Prostate gland (tissue), 2 donors: ENCODE results near the gene NEMP2. TPM values are rescaled to one million over a fixed set of nuclear protein-coding genes. Genes with fewer than 3 reads are reported as not detected.
"Not testable (repeated sequence)": the region's sequence is repeated elsewhere in the genome, so short reads cannot be mapped to it uniquely, and the experiment has no call there.

ENCODE experiments used
- DNase-seq: peaks from one replicate; pipeline ENCODE4 v3.0.0-alpha.2; 2019; ENCODE audit warnings: low spot score
- H3K27ac ChIP-seq, 2 donors: fragments of 200-600 bp; sonication (generic); 2 replicates each; pipeline ENCODE4 v1.5.1; 2017 to 2019
- H3K27me3 ChIP-seq: fragments of 200-600 bp; sonication (generic); replicated peaks from 2 replicates; pipeline ENCODE4 v1.5.1; 2019; ENCODE audit not compliant: insufficient read depth
- H3K36me3 ChIP-seq, 2 donors: fragments of 200-600 bp; sonication (generic); 1 replicate in 1 of 2; 2 replicates in 1 of 2; pipeline versions ENCODE4 v1.5.1 to v1.8.1; 2017 to 2019
- H3K4me1 ChIP-seq: fragments of 200-600 bp; sonication (generic); replicated peaks from 2 replicates; pipeline ENCODE4 v1.5.1; 2019
- H3K4me3 ChIP-seq, 2 donors: fragments of 200-600 bp; sonication (generic); 2 replicates each; pipeline ENCODE4 v1.5.1; 2017 to 2019
- H3K9me3 ChIP-seq: fragments of 200-600 bp; sonication (generic); 2 replicates; pipeline ENCODE4 v1.5.1; 2017
- POLR2A ChIP-seq: fragments of 450-650 bp; IDR thresholded peaks from one replicate; pipeline ENCODE4 v1.6.1; 2016; ENCODE audit warnings: antibody characterized with exemption, mild to moderate bottlenecking
- POLR2AphosphoS5 ChIP-seq: sonication (generic); formaldehyde crosslinking; IDR thresholded peaks from one replicate; pipeline ENCODE4 v1.6.1; 2017; ENCODE audit warnings: antibody characterized with exemption
- whole genome bisulfite sequencing: methylation state at CpG from one replicate; pipeline ENCODE4 v1.1.5; 2018; 5-methylcytosine and 5-hydroxymethylcytosine counted together
- intact Hi-C: fragments of 100-400 bp; cut with DNase I; formaldehyde crosslinking; loops from one replicate; pipeline ENCODE4 v1.14.2; 2022
- total RNA-seq, 2 donors: library from RNA; depleted of rRNA; stranded (reverse); fragments of >200 nt; gene quantifications; one replicate each; pipeline ENCODE4 v1.1.0, GENCODE V29; 2016
- TF ChIP-seq, protein P1 (sequence below), 4 experiments: fragments of 200-600 bp in 2 of 4; fragments of 450-650 bp in 2 of 4; sonication (generic) in 2 of 4; IDR thresholded peaks; 1 replicate in 3 of 4; 2 replicates in 1 of 4; pipeline ENCODE4 v1.5.1; 2016 to 2019; ENCODE audit warnings: antibody characterized with exemption in 4 of 4, mild to moderate bottlenecking in 2 of 4, moderate library complexity in 2 of 4

The NEMP2 gene
- total RNA-seq, 2 donors from 2014 or later, result 4.6 to 14.0 TPM

DNA sequence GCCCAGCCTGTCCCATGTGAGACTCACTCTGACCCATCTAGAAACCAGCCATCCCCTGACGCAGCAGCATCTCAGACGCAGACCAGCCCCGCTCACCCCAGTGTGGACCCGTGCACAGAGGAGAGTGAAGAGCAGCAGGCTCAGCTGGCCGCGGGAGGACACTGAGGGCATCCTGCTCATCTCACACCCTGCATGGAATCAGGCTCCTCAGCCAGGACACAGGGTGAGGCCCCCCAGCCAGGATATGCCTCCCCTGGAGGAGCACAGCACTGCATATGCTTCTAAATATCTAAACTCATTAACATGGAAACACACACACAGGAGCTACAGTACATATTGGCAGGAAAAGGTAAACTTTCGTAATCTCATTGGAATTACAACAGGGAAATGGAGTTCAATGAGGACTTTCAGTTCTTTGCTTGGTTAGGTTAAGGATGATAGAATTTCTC lies 34.4 kb downstream of the NEMP2 start:
- Histone ChIP-seq H3K4me3 (no peak overlapping the region), H3K36me3 (no peaks in the 10 kb centered on the region), H3K27ac (peak overlapping the region in 1 of 2 donors; percentile 8), H3K4me1 (no peaks in the 10 kb centered on the region), H3K9me3 (no peaks in the 10 kb centered on the region), H3K27me3 (no peaks in the 10 kb centered on the region)
- intact Hi-C loops, result loop anchor here (10.0 kb wide), 1 partner anchor 95 kb away; the partner anchor contains the start of gene MFSD6
- no peak for DNase-seq
- TF ChIP-seq, protein P1, sequence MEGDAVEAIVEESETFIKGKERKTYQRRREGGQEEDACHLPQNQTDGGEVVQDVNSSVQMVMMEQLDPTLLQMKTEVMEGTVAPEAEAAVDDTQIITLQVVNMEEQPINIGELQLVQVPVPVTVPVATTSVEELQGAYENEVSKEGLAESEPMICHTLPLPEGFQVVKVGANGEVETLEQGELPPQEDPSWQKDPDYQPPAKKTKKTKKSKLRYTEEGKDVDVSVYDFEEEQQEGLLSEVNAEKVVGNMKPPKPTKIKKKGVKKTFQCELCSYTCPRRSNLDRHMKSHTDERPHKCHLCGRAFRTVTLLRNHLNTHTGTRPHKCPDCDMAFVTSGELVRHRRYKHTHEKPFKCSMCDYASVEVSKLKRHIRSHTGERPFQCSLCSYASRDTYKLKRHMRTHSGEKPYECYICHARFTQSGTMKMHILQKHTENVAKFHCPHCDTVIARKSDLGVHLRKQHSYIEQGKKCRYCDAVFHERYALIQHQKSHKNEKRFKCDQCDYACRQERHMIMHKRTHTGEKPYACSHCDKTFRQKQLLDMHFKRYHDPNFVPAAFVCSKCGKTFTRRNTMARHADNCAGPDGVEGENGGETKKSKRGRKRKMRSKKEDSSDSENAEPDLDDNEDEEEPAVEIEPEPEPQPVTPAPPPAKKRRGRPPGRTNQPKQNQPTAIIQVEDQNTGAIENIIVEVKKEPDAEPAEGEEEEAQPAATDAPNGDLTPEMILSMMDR (IDR thresholded peaks at IDR 0.05), result no peak
- TF ChIP-seq POLR2AphosphoS5 (no peak), POLR2A (no peak)
- 73% methylated on average over 7 of the region's 7 CpGs for WGBS

DNA sequence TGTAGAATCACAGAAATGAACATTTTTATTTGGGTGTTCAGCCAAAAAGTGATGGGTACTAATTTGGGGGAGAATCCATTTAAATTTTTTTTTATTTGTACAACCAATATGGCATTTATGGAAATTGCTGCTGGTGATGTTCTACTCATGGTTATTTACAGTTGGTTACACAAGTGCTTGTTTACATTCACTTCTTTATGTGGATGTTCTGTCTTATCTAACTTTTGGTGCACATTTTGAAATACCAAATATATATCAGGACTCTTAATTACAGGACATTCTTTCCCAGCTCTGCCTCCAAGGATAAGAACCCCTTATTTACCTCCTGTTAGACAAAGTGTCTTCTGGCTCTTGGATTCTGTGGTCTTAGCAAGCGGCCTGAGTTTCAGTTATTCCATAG lies 35.2 kb downstream of the NEMP2 start:
- no peak overlapping the region for H3K27ac ChIP-seq
- H3K9me3 ChIP-seq, result no peaks in the 10 kb centered on the region
- H3K36me3 ChIP-seq, result no peaks in the 10 kb centered on the region
- no peak overlapping the region for H3K4me3 ChIP-seq
- H3K4me1 ChIP-seq, result no peaks in the 10 kb centered on the region
- no peaks in the 10 kb centered on the region for H3K27me3 ChIP-seq
- no peak for DNase-seq
- intact Hi-C loops, result no loop called here
- no peak for TF ChIP-seq POLR2AphosphoS5
- TF ChIP-seq POLR2A, result no peak
- TF ChIP-seq, protein P1 (IDR thresholded peaks at IDR 0.05), result no peak
- WGBS, result 85% methylated on average over 1 of the region's 1 CpG

DNA sequence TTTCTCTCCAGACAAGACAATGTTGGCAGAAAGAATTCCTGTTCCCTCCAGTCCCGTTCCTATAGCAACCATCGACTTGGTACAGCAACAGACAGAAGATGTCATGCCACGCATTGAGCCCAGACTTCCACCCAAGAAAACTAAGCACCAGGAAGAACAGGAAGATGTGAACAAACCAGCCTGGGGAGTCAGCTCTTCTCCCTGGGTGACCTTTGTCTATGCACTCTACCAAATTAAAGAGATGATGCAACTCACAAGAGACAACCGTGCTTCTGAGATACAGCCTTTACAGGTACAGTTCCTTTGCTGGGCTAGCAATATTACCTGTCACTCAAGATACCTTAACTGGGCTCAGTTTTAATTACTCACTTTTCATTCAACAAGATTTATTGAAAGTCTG lies 37.1 kb downstream of the NEMP2 start:
- no peaks in the 10 kb centered on the region for H3K36me3 ChIP-seq
- no peaks in the 10 kb centered on the region for H3K27me3 ChIP-seq
- TF ChIP-seq POLR2A (no peak), POLR2AphosphoS5 (no peak)
- TF ChIP-seq, protein P1 (IDR thresholded peaks at IDR 0.05), result no peak
- H3K27ac ChIP-seq, result no peak overlapping the region
- H3K4me3 ChIP-seq, result no peak overlapping the region
- no peaks in the 10 kb centered on the region for H3K9me3 ChIP-seq
- WGBS, result 66% methylated on average over 4 of the region's 4 CpGs
- H3K4me1 ChIP-seq, result no peaks in the 10 kb centered on the region
- DNase-seq, result no peak
- intact Hi-C loops, result no loop called here

DNA sequence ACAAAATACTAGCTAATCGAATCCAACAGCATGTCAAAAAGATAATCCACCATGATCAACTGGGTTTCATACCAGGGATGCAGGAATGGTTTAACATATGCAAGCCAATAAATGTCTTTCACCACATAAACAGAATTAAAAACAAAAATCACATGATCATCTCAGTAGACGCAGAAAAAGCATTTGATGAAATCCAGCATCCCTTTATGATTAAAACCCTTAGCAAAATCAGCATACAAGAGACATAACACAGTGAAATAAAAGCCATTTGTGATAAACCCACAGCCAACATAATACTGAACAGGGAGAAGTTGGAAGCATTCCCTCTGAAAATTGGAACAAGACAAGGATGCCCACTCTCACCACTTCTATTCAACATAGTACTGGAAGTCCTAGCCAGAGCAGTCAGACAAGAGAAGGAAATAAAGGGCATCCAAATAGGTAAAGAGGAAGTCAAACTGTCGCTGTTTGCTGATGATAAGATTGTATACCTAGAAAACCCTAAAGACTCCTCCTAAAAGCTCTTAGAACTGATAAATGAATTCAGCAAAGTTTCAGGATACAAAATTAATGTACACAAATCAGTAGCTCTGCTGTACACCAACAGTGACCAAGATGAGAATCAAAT lies 39.8 kb downstream of the NEMP2 start:
- H3K36me3 ChIP-seq, H3K4me1 ChIP-seq, intact Hi-C loops, H3K27ac ChIP-seq, H3K9me3 ChIP-seq, H3K4me3 ChIP-seq, DNase-seq, H3K27me3 ChIP-seq: not testable (repeated sequence)
- WGBS, result 91% methylated on average over 3 of the region's 3 CpGs

DNA sequence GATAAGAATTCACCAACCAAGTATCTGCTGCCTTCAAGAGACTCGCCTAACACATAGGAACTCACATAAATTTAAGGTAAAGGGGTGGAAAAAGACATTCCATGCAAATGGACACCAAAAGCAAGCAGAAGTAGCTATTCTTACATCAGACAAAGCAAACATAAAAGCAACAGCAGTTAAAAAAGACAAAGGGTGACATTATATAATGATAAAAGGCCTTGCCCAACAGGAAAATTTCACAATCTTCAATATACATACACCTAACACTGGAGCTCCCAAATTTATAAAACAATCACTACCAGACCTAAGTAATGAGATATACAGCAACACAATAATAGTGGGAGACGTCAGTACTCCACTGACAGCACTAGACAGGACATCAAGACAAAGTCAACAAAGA lies 41.4 kb downstream of the NEMP2 start:
- Histone ChIP-seq H3K4me3 (no peak overlapping the region), H3K4me1 (no peaks in the 10 kb centered on the region), H3K27me3 (no peaks in the 10 kb centered on the region), H3K9me3 (no peaks in the 10 kb centered on the region), H3K27ac (no peak overlapping the region), H3K36me3 (no peaks in the 10 kb centered on the region)
- no peak for DNase-seq
- intact Hi-C loops, result no loop called here
- 82% methylated on average over 2 of the region's 2 CpGs for WGBS
- no peak for TF ChIP-seq POLR2AphosphoS5
- TF ChIP-seq, protein P1 (IDR thresholded peaks at IDR 0.05), result no peak
- TF ChIP-seq POLR2A, result no peak
